Germinal center (tissue), 1 donor: ENCODE measurements around the gene HMG20A.

ENCODE experiments used
- DNase-seq: peaks from one replicate; pipeline ENCODE4 v3.0.0; 2012; ENCODE audit warnings: mixed read lengths, low spot score

Gene HMG20A

DNA sequence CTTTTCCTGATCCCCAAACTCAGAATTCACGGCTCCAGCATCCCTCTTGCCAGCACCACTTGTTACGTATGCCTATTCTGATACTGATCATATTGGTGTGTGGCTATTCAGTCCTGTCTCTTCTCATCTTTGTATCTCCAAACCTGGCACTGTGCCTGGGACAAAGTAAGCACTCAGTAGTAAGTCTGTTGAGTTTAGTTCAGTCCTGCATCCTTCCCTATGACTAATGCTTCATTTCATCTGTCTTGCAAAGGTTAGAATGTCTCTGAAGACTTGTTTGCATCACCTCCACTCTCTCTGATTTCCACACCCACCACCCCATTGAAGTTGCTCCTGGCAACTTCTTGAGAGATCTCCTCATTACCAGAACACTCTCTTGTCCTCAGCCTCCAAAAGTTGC is 80.3 kb downstream of the HMG20A start:
- no peak for DNase-seq

DNA sequence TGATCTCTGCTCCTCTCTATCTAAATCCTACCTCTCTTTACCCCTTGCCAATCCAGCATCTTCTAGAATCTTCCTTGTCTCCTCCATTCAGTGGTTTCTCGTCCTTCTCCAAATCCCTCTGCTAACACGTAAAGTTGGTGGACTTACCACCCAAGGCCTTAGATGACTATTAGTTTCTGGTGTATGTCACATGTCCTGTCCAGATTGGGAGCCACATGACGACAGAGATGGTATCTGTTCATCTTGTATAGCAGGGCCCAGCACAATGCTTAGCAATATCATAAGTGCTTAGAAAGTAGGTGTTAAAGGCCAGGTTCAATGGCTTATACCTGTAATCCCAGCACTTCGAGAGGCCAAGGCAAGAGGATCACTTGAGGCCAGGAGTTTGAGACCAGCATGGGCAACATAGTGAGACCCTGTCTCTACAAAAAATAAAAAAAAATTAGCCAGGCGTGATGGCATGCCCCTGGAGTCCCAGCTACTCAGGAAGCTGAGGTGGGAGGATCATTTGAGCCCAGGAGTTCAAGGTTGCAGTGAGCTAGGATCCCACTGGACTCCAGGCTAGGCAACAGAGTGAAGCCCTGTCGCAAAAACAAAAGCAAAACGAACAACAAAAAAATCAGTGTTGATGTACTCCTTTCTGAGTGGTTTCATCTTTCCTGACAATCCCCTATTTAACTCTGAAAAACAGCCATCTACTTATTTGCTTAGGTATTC is 81.8 kb downstream of the HMG20A start:
- DNase-seq = no peak

DNA sequence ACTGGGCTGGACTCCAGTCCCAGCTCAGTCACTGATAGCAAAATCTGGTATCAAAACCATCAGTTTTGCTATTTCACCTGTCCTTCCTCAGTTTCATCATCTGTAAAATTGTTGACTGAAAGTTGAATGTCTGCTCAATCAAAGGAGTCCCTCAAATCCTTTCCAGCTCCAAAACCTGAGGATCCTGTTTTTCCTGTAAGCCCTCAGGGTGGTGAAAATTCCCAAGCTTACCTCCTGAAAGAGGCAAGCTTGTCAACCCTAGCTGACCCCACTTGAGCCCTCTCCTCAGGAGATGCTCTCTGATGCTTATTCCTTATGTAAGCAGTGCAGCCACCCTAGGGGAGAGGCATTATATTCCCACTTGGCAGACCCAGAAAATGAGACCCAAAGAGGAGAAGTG is 82.6 kb downstream of the HMG20A start:
- no peak for DNase-seq

DNA sequence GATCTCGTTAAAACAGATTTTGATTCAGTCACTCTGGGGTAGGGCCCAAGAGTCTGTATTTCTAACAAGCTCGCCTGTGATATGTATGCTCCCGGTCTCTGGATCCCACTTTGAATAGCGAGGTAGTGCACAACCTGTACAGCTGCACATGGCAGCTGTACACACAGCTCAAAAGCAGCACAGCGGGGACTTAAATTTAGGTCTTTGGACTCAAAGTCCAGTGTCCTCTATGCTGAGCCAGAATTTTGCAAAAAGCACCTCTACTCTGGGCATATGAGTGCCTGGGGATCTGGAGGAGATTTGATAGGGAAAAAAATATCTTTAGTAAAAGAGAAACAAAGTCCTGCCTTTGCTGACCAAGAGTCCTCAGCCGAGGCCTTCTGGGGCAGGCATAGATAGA is 83.1 kb downstream of the HMG20A start:
- no peak for DNase-seq

DNA sequence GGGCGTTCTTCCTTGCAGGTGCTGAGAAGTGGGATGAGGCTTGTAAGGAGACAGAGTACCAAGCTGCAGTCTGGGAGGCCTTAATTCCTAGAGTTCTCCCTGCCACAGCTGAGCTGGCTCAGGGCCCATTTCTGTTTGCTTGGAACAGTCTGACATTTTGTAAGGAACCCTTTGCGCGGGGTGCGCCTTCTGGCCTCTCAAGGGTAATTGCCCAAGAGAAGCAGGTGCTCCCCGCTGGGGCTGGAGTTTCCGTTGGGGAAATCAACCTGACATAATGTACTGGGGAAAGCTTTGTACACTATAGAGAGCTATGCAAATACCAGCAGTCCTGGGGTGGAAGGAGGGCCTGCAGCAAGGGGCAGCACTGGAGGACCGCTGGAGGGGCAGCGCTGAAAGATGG is 83.6 kb downstream of the HMG20A start:
- DNase-seq = no peak

DNA sequence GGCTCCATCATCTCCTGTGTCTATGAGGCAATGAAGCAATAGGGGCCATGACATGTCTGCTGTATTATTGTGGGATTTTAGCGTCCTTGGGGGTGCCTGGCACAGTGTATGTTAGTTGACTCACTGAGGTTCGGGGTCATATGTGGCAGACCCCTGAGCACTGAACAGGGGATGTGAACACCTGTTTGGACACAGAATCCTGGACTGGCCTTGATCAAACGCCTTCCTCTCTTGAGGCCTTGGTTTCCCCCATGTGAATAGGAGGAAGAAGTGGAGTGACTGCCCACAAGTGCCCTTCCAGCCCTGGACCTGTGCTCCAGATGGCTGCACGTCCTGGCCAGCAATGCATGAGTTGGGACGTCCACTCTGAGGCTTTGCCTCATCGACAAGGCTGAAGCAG is 84.2 kb downstream of the HMG20A start:
- DNase-seq = no peak

DNA sequence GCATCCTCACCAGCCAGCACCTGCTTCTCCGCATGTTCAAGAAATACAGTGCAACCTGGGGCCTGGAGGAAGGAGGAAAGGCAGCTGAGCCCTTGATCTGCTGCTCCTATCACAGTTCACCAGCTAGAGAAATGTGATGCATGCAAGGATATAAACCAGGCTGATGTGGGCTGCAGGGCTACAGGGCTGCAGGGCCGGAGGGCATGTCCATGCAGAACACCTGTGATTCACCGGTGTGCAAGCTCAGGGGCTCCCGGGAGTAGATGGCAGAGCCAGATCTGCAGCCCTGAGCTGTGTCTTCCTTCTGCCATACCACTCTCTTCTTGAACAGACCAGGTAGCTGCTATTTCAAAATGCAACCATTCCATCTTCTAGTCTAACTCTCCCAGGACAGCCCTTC is 84.9 kb downstream of the HMG20A start:
- DNase-seq = no peak

DNA sequence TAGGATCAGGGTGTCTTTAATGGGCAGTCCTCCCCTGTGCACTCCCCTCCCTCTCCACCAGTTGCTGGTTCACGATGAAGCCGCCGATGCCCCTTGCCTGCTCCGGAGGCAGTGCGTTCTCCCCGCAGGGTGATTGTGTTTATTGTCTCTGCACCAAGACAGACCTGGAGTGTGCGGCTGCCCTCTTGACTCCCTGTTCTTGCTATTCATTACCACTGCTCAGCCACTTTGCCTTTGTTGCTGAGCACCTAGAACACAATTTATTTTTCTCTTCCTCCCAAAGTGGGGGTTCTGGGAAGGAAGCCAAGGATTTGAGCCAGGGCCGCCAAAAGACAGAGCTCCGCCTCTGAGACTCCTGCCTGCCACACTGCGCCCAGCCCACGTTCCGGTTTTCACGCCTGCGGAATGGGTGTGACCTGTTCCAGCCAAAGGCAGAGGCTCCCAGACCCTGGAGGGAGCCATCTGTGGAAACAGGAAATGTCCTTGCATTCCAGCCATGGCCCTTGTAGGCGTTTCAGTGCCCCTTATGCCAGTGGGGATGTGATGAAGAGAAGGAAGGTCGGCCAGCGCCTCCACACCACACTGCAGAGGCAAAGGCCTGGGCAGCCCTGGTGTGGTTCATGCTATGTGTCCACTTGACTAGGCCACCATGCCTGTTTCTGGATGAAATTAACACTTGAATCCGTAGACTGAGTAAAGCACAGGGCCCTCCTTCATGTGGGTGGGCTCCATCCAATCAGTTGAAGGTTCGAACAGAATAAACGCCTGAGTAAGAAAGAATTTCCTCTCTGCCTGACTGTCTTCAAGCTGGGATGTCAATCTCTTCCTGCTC is 85.8 kb downstream of the HMG20A start:
- DNase-seq = no peak

DNA sequence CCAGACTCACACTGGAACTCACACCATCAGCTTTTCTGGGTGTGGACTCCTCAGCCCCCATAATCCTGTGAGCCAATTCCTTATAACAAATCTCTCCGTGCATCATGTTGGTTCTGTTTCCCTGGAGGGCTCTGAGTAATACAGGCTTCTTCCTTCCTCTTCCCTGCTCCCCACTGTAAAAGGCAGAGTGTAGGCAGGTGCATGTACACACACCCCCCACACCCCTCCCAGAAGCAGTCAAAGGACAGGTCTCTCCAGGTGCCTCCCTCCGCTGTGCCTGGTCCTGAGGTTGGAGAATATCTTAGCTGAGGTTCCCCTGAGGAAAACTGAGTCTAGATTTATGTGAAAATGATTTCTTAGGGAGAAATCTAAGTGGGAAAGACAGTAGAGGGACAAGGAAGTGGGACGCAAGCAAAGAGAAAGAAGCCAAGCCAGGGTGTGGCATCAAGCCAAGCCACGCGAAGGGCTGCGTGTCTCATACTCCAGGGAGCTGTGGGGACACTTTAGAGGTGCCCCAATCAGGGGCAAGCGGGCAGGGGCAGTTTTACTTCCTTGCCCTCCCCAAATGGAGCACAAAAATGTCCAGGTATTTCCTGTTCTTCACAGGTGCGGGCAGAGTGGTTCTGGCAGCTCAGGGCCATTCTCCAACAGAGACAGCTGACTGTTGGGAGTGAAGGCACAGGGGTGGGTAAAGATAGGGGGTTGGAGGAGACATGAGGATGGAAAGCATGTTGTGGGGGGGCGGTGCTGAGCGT is 86.6 kb downstream of the HMG20A start:
- DNase-seq = no peak

DNA sequence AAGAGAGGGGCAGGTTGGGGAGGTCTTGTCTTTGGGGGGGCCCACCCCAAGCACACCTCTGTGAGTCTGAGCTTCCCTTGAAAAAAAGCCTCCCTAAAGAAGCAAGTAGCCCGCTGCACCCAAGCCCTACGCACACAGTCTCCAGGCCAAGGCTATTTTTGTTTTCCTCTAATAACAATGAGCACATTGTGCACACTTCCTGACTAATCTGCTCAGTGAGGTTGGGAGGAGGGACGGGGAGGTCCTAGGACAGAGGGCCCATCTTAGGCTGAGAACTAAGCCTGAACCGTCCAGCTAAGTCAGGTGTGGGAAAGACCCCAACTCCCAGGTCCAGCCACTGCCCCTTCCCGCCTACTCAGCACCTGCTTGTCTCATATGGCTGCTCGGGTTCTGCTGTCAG is 87.2 kb downstream of the HMG20A start:
- DNase-seq = no peak

DNA sequence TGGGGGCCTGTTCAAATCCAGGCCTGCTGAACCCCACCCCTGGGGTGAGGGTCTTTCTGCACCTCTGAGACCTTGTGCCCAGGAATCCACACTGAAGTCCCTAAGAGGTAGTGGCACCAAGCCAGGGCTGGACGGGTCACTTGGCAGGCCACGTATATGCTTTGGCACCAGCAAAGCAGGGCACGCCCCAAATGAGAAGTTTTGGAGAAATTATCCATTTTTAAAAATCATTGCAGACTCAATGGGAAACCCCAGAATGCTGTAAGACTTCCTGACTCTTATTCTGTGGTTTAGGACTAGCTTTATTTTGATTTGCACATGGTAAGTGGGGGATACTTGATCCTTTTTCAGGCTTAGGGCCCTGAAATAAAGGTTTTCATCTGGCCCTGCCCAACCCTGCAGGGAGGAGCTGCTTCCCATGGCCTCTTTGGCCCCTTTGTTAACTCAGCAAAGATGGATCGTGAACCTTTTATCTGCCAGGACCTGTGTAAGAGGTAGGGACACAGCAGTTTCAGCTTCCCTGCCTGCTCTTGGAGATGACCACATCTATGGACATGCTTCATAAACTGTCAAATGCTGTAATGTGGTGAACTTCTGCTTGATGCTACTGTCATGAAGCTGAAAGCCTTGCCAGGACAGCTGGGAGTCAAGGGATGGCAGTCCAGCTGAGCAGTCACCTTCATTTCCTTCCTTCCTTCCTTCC is 88.0 kb downstream of the HMG20A start:
- DNase-seq = no peak

DNA sequence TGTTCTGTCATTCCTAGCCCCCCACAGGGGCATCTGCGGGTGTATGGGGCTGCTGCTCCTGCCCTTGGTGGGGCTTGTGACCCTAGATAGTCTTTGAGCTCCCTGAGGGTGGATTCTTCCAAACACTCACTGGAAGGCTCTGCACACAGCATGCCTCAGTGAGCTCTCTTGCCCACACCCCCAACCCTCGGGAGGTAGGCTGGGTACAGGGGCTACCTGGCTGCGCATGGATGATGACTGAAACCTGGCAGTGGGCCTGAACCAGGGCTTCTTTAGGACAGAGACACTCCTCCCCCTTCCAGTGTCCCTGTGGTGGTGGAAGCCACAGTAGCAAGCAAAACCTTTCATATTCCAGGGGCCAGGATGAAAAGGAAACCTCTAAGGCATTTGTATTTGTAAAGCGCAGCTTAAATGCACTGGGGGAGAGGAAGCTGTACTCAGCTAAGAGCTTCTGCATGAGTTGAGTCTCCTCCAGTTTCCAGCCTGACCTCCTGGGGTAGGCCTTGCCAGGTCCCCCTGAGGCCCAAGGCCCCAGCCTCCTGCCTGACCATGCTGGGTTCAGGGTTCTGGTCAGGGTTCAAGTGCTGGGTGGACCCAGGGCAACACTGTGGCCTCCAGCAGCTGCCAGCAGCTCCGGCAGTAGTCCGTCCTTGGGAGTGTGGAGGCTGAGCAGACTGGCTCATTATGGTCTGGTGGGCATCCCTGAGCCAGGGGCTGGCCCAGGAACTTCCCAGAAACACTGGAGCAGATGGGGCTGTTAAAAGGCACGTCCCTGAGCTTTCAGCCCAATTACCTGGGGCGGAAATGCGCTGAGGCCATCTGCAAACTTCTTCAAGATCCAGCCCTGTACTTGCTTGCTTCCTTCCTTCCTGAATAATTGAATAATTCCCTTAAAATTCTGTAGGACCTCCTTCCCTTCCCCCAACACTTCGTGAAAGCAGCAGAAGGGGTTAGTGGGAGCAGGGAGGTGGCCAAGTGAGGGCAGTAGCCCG is 89.7 kb downstream of the HMG20A start:
- DNase-seq = no peak

DNA sequence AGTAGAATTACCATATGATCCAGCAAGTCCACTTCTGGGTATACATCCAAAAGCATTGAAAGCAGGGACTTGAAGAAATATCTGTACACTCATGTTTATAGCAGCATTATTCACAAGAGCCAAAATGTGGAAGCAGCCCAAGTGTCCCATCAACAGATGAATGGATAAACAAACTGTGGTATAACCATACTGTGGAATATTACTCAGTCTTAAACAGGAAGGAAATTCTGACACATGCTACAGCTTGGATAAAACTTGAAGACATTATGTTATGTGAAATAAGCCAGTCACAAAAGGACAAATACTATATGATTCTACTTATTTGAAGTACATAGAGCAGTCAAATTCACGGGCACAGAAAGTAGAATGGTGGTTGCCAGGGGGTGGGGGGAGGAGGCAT is 91.2 kb downstream of the HMG20A start:
- no peak for DNase-seq

DNA sequence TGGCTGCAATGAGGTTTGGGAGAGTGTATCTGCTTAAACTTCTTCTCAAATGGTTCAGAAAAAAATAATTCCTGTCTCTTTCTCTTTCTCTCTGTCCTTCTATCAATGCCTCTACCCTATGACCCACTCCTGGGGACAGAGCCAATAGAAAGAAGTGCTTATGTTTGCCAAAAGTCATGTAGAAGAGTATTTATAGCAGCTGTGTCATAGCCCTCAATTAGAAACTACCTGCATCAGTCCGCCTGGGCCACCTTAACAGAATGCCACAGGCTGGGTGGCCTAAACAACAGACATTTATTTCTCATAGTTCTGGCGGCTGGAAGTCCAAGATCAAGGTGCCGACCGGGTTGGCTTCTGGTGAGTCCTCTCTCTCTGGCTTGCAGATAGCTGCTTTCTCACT is 92.5 kb downstream of the HMG20A start:
- DNase-seq = no peak

DNA sequence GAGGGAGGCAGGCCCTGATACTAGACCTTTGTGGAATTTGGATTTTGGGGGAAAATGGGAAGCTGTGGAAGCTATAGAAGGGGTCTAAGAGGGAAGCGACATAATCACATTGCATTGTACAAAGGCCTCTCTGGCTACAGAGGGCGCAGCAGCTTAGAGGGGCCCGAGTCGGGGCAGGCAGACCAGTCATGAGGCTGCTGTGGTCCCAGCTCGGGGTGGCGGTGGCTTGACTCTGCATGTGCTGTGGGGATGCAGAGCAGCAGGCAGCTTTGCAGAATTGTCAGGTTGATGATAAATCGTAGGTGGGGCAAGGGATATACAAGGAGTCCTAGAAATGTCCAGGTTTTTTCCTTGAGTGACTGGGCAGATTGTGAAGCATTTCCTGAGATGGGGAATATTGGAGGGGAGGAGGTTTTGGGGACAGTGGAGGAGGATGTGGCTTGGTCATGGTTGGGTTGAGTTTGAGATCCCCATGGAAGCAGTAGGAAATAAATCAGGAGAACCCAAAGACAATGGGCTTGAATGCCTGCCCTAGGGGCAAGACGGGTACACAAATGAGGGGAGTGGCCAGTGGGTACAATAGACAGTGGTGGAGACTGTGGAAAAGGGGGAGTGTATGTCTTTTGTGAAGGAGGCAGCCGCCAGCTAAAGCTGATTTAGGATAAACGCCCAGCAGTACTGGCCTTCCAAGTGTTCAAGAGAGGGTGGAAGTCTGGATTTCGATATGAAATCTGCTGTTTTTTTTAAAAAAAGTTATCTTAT is 94.1 kb downstream of the HMG20A start:
- no peak for DNase-seq

DNA sequence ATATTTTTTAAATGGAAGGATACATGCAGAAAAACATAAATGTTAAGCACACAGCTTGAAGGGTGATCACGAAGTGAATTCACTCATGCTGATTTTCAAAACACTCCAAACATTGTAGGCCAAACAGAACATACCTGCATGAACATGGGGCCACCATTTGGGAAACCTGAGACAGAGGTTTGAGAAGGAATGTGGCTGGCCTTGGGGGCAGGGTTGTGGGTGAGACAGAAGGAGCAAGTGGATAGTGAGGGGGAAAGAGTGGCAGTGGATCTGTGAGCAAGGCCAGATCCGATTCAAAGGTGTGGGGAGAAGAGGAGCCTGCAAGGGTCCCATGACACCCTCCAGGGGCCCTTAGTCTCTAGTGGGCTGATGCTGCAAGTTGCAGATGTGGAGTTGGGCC is 94.9 kb downstream of the HMG20A start:
- DNase-seq = no peak

DNA sequence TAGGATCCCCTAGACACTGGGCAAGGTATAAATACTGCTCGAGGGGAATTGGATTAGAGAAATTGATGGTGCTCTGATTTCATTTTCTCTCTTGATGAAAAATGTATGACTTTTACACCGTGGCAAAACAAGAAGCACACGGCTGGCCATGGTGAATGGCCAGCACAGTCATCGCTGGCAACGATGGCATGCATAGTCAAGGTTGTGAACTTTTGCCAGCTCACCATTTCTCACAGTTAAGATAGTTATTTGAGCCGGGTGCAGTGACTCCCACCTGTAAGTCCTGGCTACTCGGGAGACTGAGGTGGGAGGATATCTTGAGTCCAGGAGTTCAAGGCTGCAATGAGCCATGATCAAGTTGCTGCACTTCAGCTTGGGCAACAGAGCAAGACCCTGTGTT is 95.4 kb downstream of the HMG20A start:
- DNase-seq = no peak

DNA sequence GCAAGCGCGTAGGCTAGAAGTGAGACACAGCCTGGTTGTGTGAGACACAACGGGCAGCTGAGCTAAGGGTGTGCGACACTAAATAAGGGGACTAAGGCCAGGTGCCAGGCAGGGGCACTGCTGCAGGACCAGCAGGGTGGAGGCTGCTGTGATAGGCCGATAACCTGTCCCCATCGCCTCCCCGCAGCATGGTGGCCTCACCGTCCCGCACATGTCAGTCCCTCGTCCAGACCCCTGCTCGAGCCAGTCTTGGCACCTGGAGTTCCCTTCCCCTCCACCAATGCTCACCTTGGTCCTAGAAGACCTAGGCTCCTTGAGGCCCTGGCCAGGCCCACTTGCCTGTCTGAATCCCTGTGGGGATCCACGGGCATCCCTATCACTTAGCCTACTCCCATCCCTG is 96.1 kb downstream of the HMG20A start:
- DNase-seq = no peak

DNA sequence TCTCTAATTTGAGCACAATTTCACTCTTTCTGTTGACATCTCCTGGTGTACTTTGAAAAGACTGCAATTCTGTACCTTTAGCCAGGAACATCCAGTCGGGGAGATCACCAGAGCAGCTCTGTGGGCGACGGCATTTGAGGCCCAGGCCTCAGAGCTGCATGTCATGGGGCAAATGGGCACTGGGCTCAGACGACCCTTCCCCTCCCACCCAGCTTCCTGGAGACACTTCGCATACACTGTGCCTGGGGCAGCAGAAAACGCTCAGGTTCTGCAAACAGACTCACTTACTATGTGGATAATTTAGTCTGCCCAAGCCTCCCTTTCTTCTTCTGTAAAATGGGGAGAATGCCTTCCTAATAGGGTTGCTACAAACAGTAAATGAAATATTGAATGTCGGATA is 96.9 kb downstream of the HMG20A start:
- no peak for DNase-seq

DNA sequence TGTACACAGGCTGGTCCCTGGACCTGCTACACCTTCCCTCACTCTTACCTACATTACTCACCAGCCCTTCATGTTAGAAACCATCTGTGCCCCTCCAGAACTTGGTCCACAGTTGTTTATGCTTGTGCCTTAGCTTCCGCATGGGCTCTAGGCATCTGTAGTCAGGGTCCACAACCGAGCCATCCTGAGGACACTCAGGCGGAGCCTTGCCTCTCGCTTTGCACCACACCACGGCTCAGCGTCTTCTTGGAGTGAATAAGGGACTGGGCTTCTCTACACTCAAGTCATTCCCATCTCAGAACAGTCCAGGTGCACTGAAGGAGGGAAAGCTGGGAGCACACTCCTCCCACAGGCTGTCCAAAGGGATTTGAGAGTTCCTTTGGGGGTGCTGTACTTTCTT is 97.8 kb downstream of the HMG20A start:
- DNase-seq = no peak
